HFF-Myc (cell line): ENCODE data around the gene RAP2B.
"Not testable (repeated sequence)": the region's sequence is repeated elsewhere in the genome, so short reads cannot be mapped to it uniquely, and the experiment has no call there.

Experiments
- DNase-seq: peaks from one replicate; pipeline ENCODE4 v3.0.0-alpha.2; 2011; ENCODE audit warnings: low read depth; ENCODE audit errors: extremely low read depth
- H3K4me3 ChIP-seq: replicated peaks from 2 replicates; pipeline ENCODE4 v1.5.1; 2011; ENCODE audit warnings: low read depth, mild to moderate bottlenecking, control low read depth, low read length
- TF ChIP-seq, protein P1 (sequence below): IDR thresholded peaks from 2 replicates; pipeline ENCODE4 v1.5.1; 2012; ENCODE audit warnings: mild to moderate bottlenecking, low read depth, low read length, control low read depth; ENCODE audit errors: missing control alignments

RAP2B gene

DNA sequence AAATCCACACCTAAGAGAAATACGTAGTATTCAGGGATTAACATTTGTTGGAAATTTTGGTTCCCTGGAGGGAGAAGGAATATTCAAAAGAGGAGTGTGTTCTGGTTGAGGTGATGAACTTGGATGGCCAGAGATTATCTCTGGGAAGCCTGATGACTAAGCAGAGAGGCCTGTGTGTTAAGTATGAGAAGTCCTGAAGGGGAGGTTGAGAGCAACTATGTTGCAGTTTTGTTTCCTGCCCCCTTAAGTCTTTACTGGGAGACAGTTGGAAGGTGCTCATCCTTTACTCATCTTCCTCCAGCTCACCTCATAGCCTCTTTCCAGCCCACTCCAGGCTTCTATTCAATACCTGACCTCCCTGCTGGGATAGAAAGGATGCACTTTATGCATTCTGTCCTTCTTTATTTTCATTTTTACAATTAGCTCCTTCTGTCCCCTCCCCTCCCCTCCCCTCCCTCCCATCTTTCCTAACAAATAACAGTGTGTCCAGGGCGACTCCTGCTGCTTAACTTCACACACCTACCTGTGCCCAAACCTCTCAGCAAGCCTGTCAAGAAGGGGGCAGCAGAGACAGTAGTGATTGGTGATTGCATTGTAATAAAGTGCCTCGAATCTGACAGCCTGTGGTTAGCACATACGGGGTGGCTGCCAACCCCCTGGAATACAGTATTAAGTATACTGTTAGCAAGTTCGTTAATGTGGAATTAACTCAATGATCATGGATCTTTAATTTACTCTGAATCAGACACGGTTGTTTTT is 11.9 kb downstream of the RAP2B start:
- no peak for DNase-seq
- TF ChIP-seq, protein P1, sequence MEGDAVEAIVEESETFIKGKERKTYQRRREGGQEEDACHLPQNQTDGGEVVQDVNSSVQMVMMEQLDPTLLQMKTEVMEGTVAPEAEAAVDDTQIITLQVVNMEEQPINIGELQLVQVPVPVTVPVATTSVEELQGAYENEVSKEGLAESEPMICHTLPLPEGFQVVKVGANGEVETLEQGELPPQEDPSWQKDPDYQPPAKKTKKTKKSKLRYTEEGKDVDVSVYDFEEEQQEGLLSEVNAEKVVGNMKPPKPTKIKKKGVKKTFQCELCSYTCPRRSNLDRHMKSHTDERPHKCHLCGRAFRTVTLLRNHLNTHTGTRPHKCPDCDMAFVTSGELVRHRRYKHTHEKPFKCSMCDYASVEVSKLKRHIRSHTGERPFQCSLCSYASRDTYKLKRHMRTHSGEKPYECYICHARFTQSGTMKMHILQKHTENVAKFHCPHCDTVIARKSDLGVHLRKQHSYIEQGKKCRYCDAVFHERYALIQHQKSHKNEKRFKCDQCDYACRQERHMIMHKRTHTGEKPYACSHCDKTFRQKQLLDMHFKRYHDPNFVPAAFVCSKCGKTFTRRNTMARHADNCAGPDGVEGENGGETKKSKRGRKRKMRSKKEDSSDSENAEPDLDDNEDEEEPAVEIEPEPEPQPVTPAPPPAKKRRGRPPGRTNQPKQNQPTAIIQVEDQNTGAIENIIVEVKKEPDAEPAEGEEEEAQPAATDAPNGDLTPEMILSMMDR = no peak
- H3K4me3 ChIP-seq = no peak overlapping the region

DNA sequence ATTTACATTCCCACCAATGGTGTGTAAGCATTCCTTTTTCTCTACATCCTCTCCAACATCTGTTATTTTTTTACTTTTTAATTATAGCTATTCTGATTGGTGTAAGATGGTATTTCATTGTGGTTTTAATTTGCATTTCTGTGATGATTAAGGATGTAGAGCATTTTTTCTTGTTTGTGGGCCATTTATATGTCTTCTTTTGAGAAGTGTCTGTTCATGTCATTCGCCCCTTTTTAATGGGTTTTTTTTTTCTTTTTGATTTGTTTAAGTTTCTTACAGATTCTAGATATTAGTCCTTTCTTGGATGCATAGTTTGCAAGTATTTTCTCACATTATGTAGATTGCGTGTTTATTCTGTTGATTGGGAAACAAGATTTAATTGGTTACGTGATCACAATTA is 14.2 kb downstream of the RAP2B start:
- TF ChIP-seq, protein P1 = no peak
- no peak overlapping the region for H3K4me3 ChIP-seq
- no peak for DNase-seq

DNA sequence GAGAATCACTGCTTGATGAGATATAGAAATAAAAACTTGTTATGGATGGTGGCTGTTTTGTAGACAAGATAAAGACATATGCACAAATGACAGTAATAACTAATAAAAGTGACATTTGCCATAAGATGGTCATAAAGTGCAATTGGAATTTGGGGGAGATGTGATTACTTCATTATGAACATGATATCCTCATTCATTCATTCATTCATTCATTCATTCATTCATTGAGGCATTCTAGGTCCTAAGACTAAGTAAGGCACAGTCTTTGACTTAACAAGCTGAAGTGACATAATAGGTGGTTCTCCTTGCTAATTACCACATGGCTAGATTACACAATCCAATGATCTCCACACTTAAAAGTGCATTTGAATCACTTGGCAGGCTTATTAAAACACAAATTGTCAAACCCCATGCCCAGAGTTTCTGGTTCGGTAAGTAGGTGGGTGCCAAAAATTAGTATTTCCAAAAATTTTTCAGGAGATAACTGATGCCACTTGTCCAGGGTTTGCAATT is 18.9 kb downstream of the RAP2B start:
- TF ChIP-seq, protein P1 = no peak
- no peak for DNase-seq
- H3K4me3 ChIP-seq = no peak overlapping the region

DNA sequence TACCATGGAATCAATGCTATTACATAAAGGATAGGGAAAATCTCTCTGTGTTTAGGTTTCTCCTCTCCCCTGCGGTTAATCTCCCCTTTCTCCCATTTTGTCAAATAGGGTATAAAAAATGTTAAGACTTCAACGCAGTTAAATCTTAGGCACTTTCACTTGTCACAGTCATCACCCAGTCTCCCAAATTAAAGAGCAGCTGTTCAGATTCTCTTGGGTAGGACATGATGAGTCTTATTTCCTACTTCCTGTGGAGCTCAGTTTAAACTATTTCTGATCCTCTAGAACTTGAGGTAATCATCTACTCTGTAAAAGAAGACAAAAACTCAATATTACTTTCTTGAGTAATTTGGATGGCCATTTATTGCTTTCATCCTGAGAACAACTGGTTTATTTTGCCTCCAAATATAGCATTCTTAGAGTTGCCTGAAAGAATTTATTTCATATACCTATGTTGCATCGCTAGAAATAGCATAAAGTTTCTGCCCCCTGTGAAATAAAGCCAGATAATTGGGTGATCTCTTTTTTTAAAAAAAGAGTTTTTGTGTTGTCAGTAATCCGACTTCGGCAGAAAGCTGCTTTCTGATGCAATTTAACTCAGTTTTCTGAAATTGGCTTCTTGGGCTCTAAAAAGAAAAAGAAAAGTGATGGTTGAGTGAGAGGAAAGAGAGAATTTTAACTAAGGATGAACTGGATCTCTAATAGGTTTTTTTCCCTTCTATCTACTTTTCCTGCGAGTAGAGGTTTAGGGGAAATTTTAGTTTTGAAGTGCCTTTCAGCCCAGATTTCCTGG is 20.7 kb downstream of the RAP2B start:
- no peak overlapping the region for H3K4me3 ChIP-seq
- DNase-seq = no peak
- TF ChIP-seq, protein P1 = no peak

DNA sequence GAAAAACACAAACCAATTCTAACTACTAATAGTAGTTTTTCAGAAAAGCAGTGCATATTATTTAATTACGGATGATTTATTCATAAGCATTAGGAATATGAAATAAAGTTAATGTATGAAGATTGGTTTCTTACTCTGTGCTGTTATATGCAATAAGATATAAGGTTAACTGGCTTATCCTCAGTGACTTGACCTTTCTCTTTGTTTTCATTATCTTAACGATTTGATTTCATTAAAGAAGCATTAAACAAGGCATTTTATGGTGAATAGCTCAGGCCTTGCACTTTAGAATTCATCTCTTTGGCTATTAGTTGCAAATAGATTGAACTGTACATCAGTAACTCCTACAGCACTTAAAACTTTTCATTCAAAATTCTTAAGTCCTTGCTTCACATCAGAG is 28.9 kb downstream of the RAP2B start:
- no peak overlapping the region for H3K4me3 ChIP-seq
- TF ChIP-seq, protein P1 = no peak
- no peak for DNase-seq

DNA sequence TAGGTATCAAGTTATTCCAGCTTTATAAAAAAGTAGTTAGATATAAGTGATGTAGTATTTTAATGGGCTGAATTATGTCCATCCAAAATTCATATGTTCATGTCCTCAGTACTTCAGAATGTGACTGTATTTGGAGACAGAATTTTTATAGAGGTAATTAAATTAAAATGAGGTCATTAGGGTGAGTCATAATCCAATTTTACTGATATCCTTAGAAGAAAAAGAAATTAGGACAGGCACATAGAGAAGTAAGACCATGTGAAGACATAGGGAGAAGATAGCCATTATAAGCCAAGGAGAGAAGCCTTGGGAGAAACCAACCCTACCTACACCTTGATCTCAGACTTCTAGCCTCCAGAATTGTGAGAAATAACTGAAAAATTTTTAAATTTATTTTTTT is 30.3 kb downstream of the RAP2B start:
- TF ChIP-seq, protein P1 = no peak
- no peak for DNase-seq
- no peak overlapping the region for H3K4me3 ChIP-seq

DNA sequence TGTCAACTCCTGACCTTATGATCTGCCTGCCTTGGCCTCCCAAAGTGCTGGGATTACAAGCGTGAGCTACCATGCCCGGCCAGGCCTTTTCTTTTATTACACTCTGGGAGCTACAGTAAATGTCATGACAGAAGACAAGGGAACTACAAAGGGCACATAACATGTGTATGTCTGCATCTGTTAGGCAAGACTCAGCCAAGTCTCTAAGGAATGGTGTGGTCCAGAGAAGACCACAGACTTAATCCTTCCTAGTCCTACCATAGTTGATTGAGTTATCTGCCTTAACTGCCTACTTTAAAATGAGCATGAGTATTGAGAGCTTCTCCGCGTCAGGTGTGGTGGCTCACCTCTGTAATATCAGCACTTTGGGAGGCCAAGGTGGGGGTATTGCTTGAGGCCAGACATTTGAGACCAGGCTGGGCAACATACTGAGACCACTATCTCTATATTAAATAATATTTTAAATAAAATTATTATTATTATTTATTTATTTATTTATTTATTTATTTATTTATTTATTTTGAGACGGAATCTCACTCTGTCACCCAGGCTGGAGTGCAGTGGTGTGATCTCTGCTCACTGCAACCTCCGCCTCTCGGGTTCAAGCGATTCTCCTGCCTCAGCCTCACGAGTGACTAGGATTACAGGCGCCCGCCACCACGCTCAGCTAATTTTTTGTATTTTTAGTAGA is 31.9 kb downstream of the RAP2B start:
- not testable (repeated sequence) for DNase-seq

More for the DNA sequence above, 31.9 kb downstream of the RAP2B start:
- H3K4me3 ChIP-seq = not testable (repeated sequence)
